GM19239 (cell line): ENCODE results near the gene MED27.

Experiments used
- DNase-seq: peaks from one replicate; pipeline ENCODE4 v3.0.0; 2011; ENCODE audit warnings: low spot score; ENCODE audit not compliant: insufficient read length
- FAIRE-seq: peaks from 2 replicates; lab custom pipeline; 2011; peaks lifted over from hg19 to GRCh38; lab: Jason Lieb, UNC

The MED27 gene

GRCh38 chr9:131826966-131827525 lies 252.6 kb downstream of the MED27 start:
- DNase-seq: no peak
- no peak for FAIRE-seq

DNA sequence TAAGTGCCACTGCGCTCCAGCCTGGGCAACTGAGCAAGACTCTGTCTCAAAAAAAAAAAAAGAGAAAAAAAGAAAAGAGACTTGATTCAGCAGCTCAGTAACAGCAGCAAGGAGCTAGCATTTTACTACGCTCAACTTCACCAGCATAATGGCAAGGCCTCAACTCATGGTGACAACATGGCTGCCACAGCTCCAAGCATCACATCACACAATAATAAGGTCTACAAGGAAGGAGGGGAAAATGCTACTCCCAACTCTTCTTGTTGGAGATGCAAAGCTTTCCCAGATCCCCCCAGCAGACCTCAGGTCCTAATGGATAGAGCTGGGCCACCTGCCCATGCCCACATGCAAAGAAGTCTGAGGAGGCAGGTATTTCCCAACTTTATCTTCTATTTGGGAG lies 253.6 kb downstream of the MED27 start:
- FAIRE-seq (no peak), DNase-seq (no peak)

DNA sequence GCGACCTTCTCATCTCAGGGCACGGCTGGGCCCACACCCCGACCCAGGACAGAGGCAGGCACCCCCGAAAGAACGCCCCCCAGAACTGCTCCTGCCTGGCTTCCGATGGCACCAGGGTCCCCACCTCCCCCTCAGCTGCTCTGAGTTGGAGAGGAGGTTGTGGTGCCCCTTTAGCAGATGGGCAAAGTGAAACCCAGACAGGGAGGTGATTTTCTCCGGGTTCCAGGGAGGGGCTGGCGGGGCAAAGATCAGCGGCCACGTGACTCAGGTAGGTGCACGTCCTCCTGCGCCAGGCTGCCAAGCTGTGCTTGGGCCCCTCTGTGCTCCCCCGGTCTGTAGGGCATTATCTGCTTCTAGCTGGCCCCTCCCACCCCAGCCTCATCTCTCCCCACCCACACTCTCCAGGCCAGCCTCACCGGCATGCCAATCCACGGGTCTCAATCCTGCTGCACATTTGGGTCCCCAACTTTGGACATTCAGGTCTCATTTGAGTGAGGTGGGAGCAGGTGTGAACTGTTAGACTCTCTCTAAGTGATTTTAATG lies 254.6 kb downstream of the MED27 start:
- FAIRE-seq (no peak), DNase-seq (no peak)

GRCh38 chr9:131824155-131824594 lies 255.5 kb downstream of the MED27 start:
- FAIRE-seq (no peak), DNase-seq (no peak)

GRCh38 chr9:131823701-131824146 lies 255.9 kb downstream of the MED27 start:
- no peak for DNase-seq
- FAIRE-seq: no peak

DNA sequence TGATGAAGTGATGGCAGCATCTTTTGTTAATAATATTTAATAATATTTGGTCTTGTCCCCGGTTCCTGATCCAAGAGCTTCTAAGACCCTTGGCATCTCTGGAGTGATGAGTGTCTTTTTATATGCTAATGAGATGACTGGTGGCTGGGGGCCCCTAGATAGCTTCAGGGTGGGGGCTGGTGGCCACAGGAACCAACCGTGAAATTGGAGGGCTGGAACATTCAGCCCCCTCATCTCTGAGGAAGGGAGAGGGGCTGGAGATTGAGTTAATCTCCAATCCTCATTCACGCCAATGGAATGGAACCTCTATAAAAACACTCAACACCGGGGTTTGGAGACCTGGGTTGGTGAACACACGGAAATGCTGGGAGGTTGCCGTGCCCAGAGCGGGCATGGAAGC lies 261.6 kb downstream of the MED27 start:
- no peak for DNase-seq
- no peak for FAIRE-seq

GRCh38 chr9:131817627-131818026 lies 262.0 kb downstream of the MED27 start:
- FAIRE-seq (no peak), DNase-seq (no peak)

DNA sequence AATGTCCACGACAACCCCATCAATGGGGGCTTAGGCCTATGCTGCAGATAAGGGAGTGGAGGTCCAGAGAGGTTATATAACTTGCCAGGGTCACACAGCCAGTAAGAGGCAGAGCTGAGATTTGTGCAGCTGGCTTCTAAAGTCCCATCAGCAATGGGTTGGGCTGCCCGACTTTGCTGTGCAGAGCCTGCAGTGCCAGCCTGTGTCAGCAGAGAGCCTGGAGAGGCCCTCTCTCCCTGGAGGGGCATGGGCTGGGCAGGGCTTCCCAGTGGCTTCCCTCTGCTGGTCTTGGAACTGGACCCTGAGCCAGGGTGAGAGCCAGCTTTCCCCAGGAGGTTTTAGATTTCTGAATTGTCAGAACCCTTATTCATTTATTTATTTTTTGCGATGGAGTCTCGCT lies 262.6 kb downstream of the MED27 start:
- DNase-seq (no peak), FAIRE-seq (no peak)

DNA sequence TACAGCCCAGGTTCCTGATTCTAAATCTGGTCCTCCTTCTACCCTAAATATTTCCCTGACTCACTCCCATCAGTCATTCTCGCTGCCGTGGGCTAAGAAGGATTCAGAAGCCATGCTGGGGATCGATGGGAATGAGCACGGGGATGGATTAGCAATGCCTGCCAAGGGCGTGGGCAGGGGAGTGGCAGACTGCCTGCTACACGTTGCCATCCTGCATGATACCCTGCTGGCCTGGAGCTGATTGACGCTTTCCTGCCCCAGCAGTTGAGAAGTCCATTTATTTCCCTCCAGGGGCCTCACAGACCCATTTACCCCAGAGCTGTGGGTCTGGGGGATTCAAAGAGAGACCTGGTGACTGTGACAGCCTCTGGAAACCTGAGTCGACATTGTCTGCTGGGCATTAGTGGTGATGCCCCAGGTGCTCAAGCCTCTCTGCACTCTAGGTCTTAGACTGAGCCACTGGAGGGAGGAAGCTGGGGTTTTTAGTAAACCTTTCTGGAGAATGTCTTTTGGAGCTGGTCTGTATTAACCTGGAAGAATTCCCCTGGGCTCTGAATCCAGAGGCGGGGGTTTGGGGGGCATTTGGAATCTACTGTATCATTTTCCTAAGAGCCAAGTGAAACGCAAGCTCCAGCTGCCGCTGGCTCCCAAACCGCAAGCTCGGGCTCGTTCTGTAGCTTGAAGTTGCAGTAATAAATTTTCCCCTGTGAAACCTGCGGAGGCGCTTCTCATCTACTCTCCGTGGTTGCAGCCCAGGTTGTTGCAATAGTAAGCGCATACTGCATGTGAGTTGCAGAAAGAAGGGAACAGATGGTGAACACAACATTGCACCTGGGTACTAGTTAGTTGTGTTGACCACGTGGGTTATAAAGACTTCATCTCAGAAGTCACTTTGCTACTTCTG lies 263.4 kb downstream of the MED27 start:
- DNase-seq (no peak), FAIRE-seq (no peak)

DNA sequence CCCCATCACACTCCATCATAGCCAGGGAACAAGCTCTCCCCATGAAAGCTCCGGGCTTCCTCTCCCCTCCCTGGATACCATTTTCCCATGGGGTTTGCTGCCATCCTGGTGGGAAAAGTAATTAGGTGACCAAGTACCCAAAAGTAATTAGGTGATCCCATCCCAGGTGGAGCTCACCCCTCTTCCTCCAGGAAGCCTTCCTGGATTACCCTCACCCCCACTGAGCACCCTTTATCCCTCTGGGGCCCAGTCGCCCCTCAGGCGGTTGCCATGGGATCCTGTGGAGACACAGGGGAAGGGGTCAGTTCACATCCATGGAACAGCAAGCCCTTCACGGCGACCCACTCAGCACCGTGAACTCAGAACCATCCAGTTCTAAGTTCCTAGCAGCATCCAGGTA lies 265.0 kb downstream of the MED27 start:
- no peak for DNase-seq
- FAIRE-seq: no peak

- no peak for FAIRE-seq
- no peak for DNase-seq
These were observed 266.6 kb downstream of the MED27 start for GRCh38 chr9:131813116-131813515.

DNA sequence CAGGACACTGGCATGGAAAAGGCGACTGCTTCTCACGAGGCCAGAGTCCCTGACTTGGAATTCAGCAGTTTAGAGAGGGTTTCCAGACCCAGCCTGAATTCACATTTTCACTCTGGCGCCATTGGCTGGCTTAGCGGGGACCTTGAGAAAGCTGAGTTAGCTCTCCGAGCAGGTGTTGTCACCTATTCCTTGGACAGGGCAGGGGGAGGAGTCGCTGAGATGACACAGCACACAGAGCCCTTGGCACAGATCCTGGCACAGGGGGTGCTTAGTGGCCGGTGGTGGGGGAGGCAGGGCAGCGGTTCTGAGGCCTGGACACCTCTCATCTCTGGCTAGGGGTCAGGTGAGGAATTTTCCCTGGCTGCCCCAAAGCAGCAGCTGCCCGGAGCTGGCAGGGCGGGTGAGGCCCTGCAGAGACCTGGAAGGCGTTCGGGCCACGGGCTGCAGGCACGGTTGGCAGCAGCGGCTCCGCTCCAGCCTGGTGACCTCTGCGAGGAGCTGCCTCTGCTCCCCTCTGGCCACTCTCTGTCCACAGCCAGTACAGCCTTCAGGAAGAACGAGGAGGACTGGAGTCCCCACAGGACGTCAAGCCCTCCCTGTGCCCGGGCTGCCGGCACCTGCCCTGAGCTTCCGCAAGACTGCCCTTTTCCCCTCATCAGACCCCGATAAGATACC lies 267.4 kb downstream of the MED27 start:
- DNase-seq: no peak
- FAIRE-seq: no peak

- no peak for FAIRE-seq
- DNase-seq: no peak
These were observed 268.3 kb downstream of the MED27 start for GRCh38 chr9:131811405-131811804.

- FAIRE-seq: no peak
These were observed 269.1 kb downstream of the MED27 start for GRCh38 chr9:131810351-131811170.

More at GRCh38 chr9:131810351-131811170, 269.1 kb downstream of the MED27 start:
- DNase-seq: no peak
